ENCODE data around the gene SETD1B. TPM values are rescaled to one million over a fixed set of nuclear protein-coding genes. Genes with fewer than 3 reads are reported as not detected.
A peak's percentile ranks its signal among the peaks of the same experiment; 100 is the strongest.

SETD1B gene
- total and polyA plus RNA-seq, 2 experiments from 2014 or later, result 2.0 to 2.7 TPM

- peak overlapping the region; percentile 76 for H3K4me3 ChIP-seq
- peaks cover 36% of the 10 kb centered on the region for H3K36me3 ChIP-seq (ENCODE audit: low read depth)
- peaks cover 95% of the 10 kb centered on the region for H3K79me2 ChIP-seq (ENCODE audit: insufficient read depth)
- H4K20me1 ChIP-seq (ENCODE audit: insufficient read depth), result no peaks in the 10 kb centered on the region
- in situ Hi-C loops (cut with MboI), result no loop called here
- H3K27ac ChIP-seq, result peak overlapping the region; percentile 55
- peak overlapping the region; percentile 76 for H3K9ac ChIP-seq
- no peaks in the 10 kb centered on the region for H3K9me2 ChIP-seq (ENCODE audit: insufficient read depth)
- no peaks in the 10 kb centered on the region for H3K27me3 ChIP-seq (replicated peaks; ENCODE audit: insufficient read depth)
- peak; percentile 63 for DNase-seq
- TF ChIP-seq EZH2 (IDR thresholded peaks at IDR 0.05; ENCODE audit: insufficient read depth, poor library complexity, severe bottlenecking) (no peak), EZH2phosphoT487 (IDR thresholded peaks at IDR 0.05; ENCODE audit: insufficient read depth, low read depth) (no peak)
- H2AFZ ChIP-seq, result no peak overlapping the region
- no peaks in the 10 kb centered on the region for H3K9me3 ChIP-seq (ENCODE audit: low read depth)
- H3K4me1 ChIP-seq (ENCODE audit: insufficient read depth), result peaks cover 14% of the 10 kb centered on the region
- peaks cover 11% of the 10 kb centered on the region for H3F3A ChIP-seq (ENCODE audit: insufficient read depth)
- WGBS, 2 experiments (ENCODE audit: low coverage in 1 of 2, low lambda C conversion rate in 2 of 2, missing lambda C conversion rate in 2 of 2), result 51 to 53% methylated on average over 23 to 25 of the region's 25 CpGs
- H3K4me2 ChIP-seq (ENCODE audit: unreplicated experiment), result peak overlapping the region; percentile 87
Measured at GRCh38 chr12:121812921-121813896, 9.4 kb downstream of the SETD1B start.

GRCh38 chr12:121813951-121814350, 10.1 kb downstream of the SETD1B start:
- Histone ChIP-seq H3K36me3 (ENCODE audit: low read depth) (peaks cover 37% of the 10 kb centered on the region), H3K4me3 (no peak overlapping the region), H3K27me3 (replicated peaks; ENCODE audit: insufficient read depth) (no peaks in the 10 kb centered on the region), H3K27ac (peak overlapping the region; percentile 55), H3K9me3 (ENCODE audit: low read depth) (no peaks in the 10 kb centered on the region), H3K4me1 (ENCODE audit: insufficient read depth) (peaks cover 14% of the 10 kb centered on the region), H4K20me1 (ENCODE audit: insufficient read depth) (no peaks in the 10 kb centered on the region), H3K4me2 (ENCODE audit: unreplicated experiment) (no peak overlapping the region), H3F3A (ENCODE audit: insufficient read depth) (peaks cover 11% of the 10 kb centered on the region), H2AFZ (no peak overlapping the region), H3K9me2 (ENCODE audit: insufficient read depth) (no peaks in the 10 kb centered on the region), H3K9ac (peak overlapping the region; percentile 76; the same call in 1 of the 2 replicates), H3K79me2 (ENCODE audit: insufficient read depth) (peaks cover 91% of the 10 kb centered on the region)
- no peak for DNase-seq
- in situ Hi-C loops (cut with MboI), result no loop called here
- 95 to 99% methylated on average over 5 to 14 of the region's 14 CpGs for WGBS, 2 experiments (ENCODE audit: low coverage in 1 of 2, low lambda C conversion rate in 2 of 2, missing lambda C conversion rate in 2 of 2)
- no peak for TF ChIP-seq EZH2phosphoT487 (IDR thresholded peaks at IDR 0.05; ENCODE audit: insufficient read depth, low read depth)
- no peak for TF ChIP-seq EZH2 (IDR thresholded peaks at IDR 0.05; ENCODE audit: insufficient read depth, poor library complexity, severe bottlenecking)

GRCh38 chr12:121814429-121815119, 10.8 kb downstream of the SETD1B start:
- Histone ChIP-seq H3K9me3 (ENCODE audit: low read depth) (no peaks in the 10 kb centered on the region), H3K27me3 (replicated peaks; ENCODE audit: insufficient read depth) (no peaks in the 10 kb centered on the region), H3K4me3 (no peak overlapping the region), H3K9ac (no peak overlapping the region), H3K36me3 (ENCODE audit: low read depth) (peaks cover 37% of the 10 kb centered on the region), H3K4me1 (ENCODE audit: insufficient read depth) (peaks cover 14% of the 10 kb centered on the region), H3K79me2 (ENCODE audit: insufficient read depth) (peaks cover 91% of the 10 kb centered on the region), H2AFZ (no peak overlapping the region), H3K9me2 (ENCODE audit: insufficient read depth) (no peaks in the 10 kb centered on the region), H3F3A (ENCODE audit: insufficient read depth) (peaks cover 11% of the 10 kb centered on the region), H4K20me1 (ENCODE audit: insufficient read depth) (no peaks in the 10 kb centered on the region), H3K4me2 (ENCODE audit: unreplicated experiment) (no peak overlapping the region), H3K27ac (no peak overlapping the region)
- in situ Hi-C loops (cut with MboI), result no loop called here
- no peak for TF ChIP-seq EZH2phosphoT487 (IDR thresholded peaks at IDR 0.05; ENCODE audit: insufficient read depth, low read depth)
- no peak for TF ChIP-seq EZH2 (IDR thresholded peaks at IDR 0.05; ENCODE audit: insufficient read depth, poor library complexity, severe bottlenecking)
- no peak for DNase-seq
- WGBS, 2 experiments (ENCODE audit: low coverage in 1 of 2, low lambda C conversion rate in 2 of 2, missing lambda C conversion rate in 2 of 2), result 87 to 90% methylated on average over 17 to 31 of the region's 31 CpGs

DNA sequence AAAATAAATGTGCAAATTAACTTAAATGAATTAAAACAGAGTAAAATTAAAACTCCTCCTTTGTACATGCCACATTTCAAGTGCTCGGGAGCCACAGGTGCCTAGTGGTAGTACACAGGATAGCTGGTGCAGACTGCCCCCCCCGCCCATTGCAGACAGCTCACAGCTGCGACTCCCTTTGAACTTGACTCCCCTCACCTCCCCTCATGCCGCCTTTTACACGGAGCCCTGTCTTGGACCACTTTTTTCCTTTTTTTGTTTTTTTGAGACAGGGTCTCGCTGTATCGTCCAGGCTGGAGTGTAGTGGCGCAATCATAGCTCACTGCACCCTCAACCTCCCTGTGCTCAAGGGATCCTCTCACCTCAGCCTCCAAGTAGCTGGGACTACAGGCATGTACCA, 11.5 kb downstream of the SETD1B start:
- in situ Hi-C loops (cut with MboI), result no loop called here
- Histone ChIP-seq H3K36me3 (ENCODE audit: low read depth) (peaks cover 40% of the 10 kb centered on the region), H4K20me1 (ENCODE audit: insufficient read depth) (no peaks in the 10 kb centered on the region)

More for the DNA sequence above, 11.5 kb downstream of the SETD1B start:
- Histone ChIP-seq H3K27me3 (replicated peaks; ENCODE audit: insufficient read depth) (no peaks in the 10 kb centered on the region), H2AFZ (no peak overlapping the region), H3K9ac (no peak overlapping the region), H3K27ac (no peak overlapping the region), H3K9me3 (ENCODE audit: low read depth) (no peaks in the 10 kb centered on the region), H3K79me2 (ENCODE audit: insufficient read depth) (peaks cover 84% of the 10 kb centered on the region), H3F3A (ENCODE audit: insufficient read depth) (peaks cover 11% of the 10 kb centered on the region), H3K4me1 (ENCODE audit: insufficient read depth) (peaks cover 14% of the 10 kb centered on the region), H3K4me3 (no peak overlapping the region), H3K4me2 (ENCODE audit: unreplicated experiment) (no peak overlapping the region), H3K9me2 (ENCODE audit: insufficient read depth) (no peaks in the 10 kb centered on the region)
- DNase-seq, result no peak
- TF ChIP-seq EZH2 (IDR thresholded peaks at IDR 0.05; ENCODE audit: insufficient read depth, poor library complexity, severe bottlenecking), result no peak
- TF ChIP-seq EZH2phosphoT487 (IDR thresholded peaks at IDR 0.05; ENCODE audit: insufficient read depth, low read depth), result no peak
- 85 to 87% methylated on average over 8 of the region's 8 CpGs for WGBS, 2 experiments (ENCODE audit: low coverage in 1 of 2, low lambda C conversion rate in 2 of 2, missing lambda C conversion rate in 2 of 2)

All from GM23248 (cell line).